ENCODE data around the gene OR1A2. TPM values are rescaled to one million over a fixed set of nuclear protein-coding genes. Genes with fewer than 3 reads are reported as not detected.

The OR1A2 gene
- total and polyA plus RNA-seq, 2 of the 4 experiments (the other 2 are of a cell fraction) = not detected

- Histone ChIP-seq H2BK5ac (ENCODE audit: low read depth, low read length, poor library complexity, severe bottlenecking) (no peak overlapping the region), H3K18ac (ENCODE audit: low read depth, low read length) (no peak overlapping the region), H4K20me1 (ENCODE audit: insufficient read depth, low read length) (no peaks in the 10 kb centered on the region), H4K91ac (ENCODE audit: insufficient read depth, low read depth, low read length) (no peak overlapping the region), H2BK15ac (ENCODE audit: low read depth, low read length) (no peak overlapping the region), H2BK120ac (ENCODE audit: low read depth, low read length) (no peak overlapping the region), H3K23ac (ENCODE audit: low read depth, low read length) (no peak overlapping the region), H3K27ac (ENCODE audit: insufficient read depth, low read length) (no peak overlapping the region), H3K9me1 (ENCODE audit: insufficient read depth, low read length) (no peaks in the 10 kb centered on the region), H2BK20ac (ENCODE audit: low read depth, low read length) (no peak overlapping the region), H3K4me2 (ENCODE audit: low read depth, low read length) (no peak overlapping the region), H2AK5ac (ENCODE audit: low read depth, low read length) (no peak overlapping the region), H2AFZ (replicated peaks; ENCODE audit: low read length, poor library complexity) (no peak overlapping the region), H4K8ac (ENCODE audit: low read depth in 2 of 2, low read length in 2 of 2) (no peak overlapping the region), H3K36me3 (ENCODE audit: control insufficient read depth, insufficient read depth, low read length) (no peaks in the 10 kb centered on the region), H3K79me1 (ENCODE audit: low read depth in 1 of 2, low read length in 2 of 2) (no peaks in the 10 kb centered on the region), H3K4me3 (ENCODE audit: insufficient read depth, low read depth, low read length) (no peak overlapping the region), H3K56ac (ENCODE audit: extremely low read depth, insufficient read depth, low read length) (no peak overlapping the region), H4K5ac (ENCODE audit: low read depth, low read length) (no peak overlapping the region), H3K27me3 (ENCODE audit: control insufficient read depth, insufficient read depth, low read length) (no peaks in the 10 kb centered on the region), H3K4me1 (ENCODE audit: control insufficient read depth, insufficient read depth, low read length) (no peaks in the 10 kb centered on the region), H3K4ac (ENCODE audit: low read depth, low read length) (no peak overlapping the region), H3K14ac (replicated peaks; ENCODE audit: low read depth, low read length) (no peak overlapping the region), H3K9me3 (ENCODE audit: control insufficient read depth, insufficient read depth, low read length) (peaks cover 3% of the 10 kb centered on the region), H2AK9ac (replicated peaks; ENCODE audit: low read depth, low read length, poor library complexity) (no peak overlapping the region), H3K9ac (ENCODE audit: low read depth, low read length) (no peak overlapping the region)
- no TSS peak for BruUV-seq (replicated peaks)
- CTCF ChIA-PET = no interaction called here
- 60% methylated on average over 2 of the region's 4 CpGs; no CpG with 5 or more reads in 1 of the 2 experiments for WGBS, 2 experiments (ENCODE audit: extremely low coverage in 2 of 2, insufficient read length in 1 of 2)
- dilution Hi-C loops (cut with HindIII; ENCODE audit: low sequenced_read_pairs, unreplicated experiment) = no loop called here
- POLR2A ChIA-PET (ENCODE audit: unreplicated experiment) = no interaction called here
- TF ChIP-seq BHLHE40 (IDR thresholded peaks at IDR 0.05; ENCODE audit: low read depth, low read length) = no peak
- no peak for TF ChIP-seq ELK1 (IDR thresholded peaks at IDR 0.05; ENCODE audit: borderline replicate concordance, low read depth, low read length)
- no peak for TF ChIP-seq SMC3 (IDR thresholded peaks at IDR 0.05; ENCODE audit: low read depth, low read length)
- TF ChIP-seq POLR2A (IDR thresholded peaks at IDR 0.05; ENCODE audit: low read depth, low read length) = no peak
- TF ChIP-seq CTCF (conservative IDR thresholded peaks at IDR 0.05; ENCODE audit: low read depth, low read length) = no peak
- TF ChIP-seq MXI1 (IDR thresholded peaks at IDR 0.05; ENCODE audit: borderline replicate concordance, low read depth, low read length) = no peak
- TF ChIP-seq CEBPB (IDR thresholded peaks at IDR 0.05; ENCODE audit: low read depth, low read length) = no peak
- TF ChIP-seq CHD1 (IDR thresholded peaks at IDR 0.05; ENCODE audit: low read depth, low read length) = no peak
- no peak for TF ChIP-seq USF2 (IDR thresholded peaks at IDR 0.05; ENCODE audit: low read depth, low read length)
- no peak for TF ChIP-seq MAFK (IDR thresholded peaks at IDR 0.05; ENCODE audit: low read depth, low read length)
- no peak for TF ChIP-seq MAZ (IDR thresholded peaks at IDR 0.05; ENCODE audit: borderline replicate concordance, low read depth, low read length)
- no peak for TF ChIP-seq RFX5 (IDR thresholded peaks at IDR 0.05; ENCODE audit: low read depth, low read length)
- TF ChIP-seq RCOR1 (IDR thresholded peaks at IDR 0.05; ENCODE audit: insufficient replicate concordance, low read length) = no peak
- TF ChIP-seq RAD21 (IDR thresholded peaks at IDR 0.05; ENCODE audit: low read length) = no peak
- no peak for TF ChIP-seq NFE2L2 (IDR thresholded peaks at IDR 0.05; ENCODE audit: low read depth, low read length)
- TF ChIP-seq FOS (IDR thresholded peaks at IDR 0.05; ENCODE audit: low read depth, low read length) = no peak
- ATAC-seq (ENCODE audit: low read depth) (no peak), DNase-seq (no peak)
- intact Hi-C loops (cut with micrococcal nuclease) = loop anchor here (5.0 kb wide), 1 partner anchor 323 kb away; no protein-coding TSS in a partner anchor
- in situ Hi-C loops (cut with MboI; ENCODE audit: low sequenced_read_pairs) = no loop called here
Observed at GRCh38 chr17:3189961-3190360, 7.4 kb upstream of the OR1A2 start.

All from IMR-90 (cell line).